ENCODE results near the gene ATP6V1F.

The ATP6V1F gene

DNA sequence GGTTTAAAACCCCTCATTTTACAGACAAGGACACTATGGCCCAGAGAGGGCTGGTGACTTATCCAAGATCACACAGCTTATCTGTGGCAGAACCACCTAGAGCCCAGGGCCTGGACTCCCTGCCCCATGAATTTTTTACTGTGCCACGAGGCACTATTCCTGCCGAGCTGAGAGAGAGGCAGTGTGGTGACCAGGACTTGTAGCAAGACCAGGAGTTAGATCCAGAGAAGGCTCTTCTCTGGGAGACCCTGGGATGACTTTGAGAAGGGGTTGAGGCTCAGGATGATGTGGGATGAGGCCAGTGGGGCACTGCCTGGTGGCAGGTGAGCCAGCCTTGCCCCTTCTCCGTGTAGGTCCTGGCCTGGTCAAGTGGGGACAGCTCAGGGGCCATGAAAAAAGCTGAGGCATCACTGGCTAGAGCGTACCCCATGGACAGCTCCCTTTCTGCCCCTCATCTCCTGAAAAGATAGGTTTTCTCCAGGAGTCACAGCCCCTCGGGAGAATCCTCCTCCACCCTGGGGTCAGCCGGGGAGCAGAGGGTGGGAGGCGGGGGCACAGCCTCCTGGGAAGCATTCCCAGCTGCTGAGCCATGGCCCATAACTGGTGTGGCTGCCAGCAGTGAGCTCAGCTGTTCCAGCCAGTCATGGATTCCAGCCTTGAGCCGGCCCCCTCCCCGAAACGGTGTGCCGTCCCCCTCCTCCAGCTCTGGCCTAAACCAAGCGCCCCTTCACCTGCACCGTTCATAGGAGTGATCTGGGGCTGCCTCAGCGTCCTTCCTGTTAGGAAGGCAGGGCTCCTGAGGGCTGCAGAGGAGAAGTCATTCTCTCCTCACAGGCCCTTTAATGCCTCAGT, 26.6 kb upstream of the ATP6V1F start:
- no peak for DNase-seq

DNA sequence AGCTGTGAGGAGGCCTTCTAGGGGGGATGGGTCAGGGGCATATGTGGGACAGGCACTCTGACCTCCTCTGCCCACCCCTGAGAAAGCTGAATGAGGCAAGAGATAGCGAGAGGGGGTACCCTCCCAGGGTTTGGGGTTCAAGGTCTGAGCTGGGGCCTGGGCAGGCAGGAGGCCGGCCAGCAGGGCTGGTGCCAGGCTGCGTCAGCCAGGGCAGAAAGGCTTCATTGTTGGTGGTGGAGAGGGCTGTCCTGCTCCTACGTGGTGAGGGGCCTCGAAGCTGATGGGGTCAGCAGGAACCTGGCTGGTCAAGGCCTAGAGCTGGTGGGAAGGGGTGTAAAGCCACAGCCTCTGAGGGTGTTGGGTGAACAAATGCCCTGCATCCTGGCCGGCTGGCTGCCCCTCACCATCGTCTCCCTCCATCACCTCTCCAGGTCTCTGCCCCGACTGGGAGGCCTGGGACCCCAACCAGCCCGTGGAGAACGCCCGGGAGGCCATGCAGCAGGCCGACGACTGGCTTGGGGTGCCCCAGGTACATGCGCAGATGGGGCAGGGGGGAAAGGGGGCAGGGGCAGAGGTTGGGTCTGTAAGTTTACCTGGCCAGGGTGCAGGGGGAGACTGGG, 25.8 kb upstream of the ATP6V1F start:
- DNase-seq = no peak

DNA sequence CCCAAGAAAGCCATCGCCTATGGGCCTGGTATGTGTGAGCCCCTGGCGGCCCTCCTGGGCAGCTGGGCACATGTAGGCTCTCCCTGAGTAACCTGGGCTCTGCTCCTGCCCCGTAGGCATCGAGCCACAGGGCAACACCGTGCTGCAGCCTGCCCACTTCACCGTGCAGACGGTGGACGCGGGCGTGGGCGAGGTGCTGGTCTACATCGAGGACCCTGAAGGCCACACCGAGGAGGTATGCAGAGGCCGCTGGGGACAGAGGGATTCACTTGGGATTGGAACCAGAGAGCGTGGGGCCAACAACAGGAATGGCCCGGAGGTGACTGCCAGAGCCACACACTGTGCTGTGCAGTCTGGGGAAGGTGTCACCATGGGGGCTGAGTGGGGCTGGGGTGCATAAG, 25.1 kb upstream of the ATP6V1F start:
- DNase-seq = no peak

DNA sequence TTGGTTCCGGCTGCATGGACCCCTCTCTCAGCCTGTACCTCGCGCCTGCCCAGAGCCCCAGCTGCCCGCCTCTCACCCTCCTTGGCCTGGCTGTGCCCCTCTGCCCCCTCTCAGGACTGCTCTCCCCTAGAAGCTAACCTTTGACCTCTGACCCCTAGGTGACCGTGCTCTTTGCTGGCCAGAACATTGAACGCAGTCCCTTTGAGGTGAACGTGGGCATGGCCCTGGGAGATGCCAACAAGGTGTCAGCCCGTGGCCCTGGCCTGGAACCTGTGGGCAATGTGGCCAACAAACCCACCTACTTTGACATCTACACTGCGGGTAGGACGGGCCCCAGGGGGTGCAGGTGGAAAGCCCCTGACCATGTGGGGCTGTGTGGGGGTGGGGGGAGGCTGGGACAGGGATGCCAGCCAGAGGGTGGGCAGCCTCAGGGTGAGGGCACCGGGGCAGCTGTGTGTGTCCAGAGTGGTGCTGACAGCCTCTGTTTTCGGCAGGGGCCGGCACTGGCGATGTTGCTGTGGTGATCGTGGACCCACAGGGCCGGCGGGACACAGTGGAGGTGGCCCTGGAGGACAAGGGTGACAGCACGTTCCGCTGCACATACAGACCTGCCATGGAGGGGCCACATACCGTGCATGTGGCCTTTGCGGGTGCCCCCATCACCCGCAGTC, 24.4 kb upstream of the ATP6V1F start:
- no peak for DNase-seq

DNA sequence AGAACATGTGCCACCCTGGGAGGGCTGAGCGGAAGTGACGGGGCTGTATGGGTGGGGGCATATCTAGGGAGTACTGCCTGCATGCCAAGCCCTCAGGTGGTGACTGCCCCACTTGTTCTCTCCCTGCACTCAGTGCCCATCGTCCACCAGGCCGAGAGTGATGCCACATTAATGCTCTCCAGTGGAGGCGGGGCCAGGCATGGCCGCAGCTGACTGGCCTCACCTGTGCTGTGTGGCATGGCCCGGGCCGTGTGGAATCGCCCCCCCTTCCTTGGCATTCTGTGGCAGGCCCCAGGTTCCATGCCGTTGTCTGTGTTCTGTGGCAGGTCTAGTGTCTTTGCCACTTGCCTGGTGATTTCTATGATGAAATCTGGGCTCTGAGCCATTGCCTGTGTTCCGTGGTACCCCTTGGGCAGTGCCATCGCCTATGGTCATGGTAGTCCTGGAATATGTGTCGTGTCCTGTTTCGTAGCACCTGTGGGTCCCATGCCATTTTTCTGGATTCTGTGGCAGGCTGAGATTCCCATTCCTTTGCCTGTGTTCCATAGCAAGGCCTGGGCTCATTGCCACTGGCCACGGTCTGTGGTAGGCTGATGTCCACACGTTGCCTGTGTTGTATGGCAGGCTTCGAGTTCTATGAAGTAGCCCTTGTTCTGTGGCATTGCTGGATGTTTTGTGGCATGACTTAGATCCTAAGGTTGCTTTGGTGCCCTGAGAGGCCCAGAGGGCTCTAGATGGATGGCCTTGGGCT, 23.5 kb upstream of the ATP6V1F start:
- DNase-seq = no peak

DNA sequence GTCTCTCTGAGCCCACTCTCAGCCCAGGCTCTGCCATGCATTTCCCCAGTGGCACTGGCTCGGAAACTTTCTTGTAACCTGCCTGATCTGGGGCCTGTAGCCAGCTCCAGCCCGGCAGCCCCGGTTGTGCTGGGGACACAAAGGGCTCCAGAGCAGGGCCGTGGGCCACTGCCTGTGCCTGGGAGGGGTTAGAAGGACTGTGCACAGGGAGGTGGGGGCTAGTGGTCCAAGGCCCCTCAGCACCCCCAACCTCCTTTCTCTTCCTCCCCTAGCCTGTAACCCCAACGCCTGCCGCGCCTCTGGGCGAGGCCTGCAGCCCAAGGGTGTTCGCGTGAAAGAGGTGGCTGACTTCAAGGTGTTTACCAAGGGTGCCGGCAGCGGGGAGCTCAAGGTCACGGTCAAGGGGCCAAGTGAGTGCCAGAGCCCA, 22.9 kb upstream of the ATP6V1F start:
- DNase-seq = no peak

DNA sequence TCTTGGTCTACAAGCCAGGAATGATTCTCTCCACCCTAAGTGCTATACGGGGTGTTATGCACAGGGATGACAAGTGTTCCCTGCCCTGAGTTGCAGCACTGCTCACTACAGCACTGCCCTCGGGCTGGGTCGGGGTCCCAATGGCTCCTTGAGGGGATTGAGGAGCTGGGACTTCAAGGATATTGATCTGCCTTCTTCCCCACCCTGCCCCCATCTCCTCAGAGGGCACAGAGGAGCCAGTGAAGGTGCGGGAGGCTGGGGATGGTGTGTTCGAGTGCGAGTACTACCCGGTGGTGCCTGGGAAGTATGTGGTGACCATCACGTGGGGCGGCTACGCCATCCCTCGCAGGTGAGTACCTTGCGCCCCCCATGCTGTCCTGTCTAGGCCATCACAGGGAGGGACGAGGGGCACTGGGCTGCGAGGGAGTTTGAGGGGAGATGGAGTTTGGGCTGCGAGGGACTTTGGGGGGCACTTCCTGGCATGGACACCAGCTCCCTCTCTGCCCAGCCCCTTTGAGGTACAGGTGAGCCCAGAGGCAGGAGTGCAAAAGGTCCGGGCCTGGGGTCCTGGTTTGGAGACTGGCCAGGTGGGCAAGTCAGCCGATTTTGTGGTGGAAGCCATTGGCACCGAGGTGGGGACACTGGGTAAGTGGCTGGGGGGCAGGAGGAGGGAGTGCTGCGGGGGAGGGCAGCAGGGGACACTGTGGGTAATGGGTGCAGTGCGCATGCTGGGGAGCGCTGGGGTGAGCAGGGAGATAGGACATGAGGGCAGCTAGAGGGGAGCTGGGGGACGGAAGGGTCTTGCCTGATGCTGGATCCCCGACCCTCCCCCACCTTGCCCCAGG, 22.1 kb upstream of the ATP6V1F start:
- DNase-seq = no peak

DNA sequence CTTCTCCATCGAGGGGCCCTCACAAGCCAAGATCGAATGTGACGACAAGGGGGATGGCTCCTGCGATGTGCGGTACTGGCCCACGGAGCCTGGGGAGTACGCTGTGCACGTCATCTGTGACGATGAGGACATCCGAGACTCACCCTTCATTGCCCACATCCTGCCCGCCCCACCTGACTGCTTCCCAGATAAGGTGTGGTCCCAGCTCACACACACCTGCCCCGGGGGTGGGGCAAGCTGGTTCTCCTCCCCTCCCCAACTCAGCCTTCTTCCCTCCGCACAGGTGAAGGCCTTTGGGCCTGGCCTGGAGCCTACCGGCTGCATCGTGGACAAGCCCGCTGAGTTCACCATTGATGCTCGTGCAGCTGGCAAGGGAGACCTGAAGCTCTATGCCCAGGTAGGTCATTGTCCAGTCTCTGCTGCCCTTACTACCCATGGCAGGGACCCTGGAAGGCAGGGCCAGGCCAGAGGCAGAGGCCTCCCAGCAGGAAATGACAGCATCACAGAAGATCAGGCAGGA, 21.4 kb upstream of the ATP6V1F start:
- DNase-seq = no peak

DNA sequence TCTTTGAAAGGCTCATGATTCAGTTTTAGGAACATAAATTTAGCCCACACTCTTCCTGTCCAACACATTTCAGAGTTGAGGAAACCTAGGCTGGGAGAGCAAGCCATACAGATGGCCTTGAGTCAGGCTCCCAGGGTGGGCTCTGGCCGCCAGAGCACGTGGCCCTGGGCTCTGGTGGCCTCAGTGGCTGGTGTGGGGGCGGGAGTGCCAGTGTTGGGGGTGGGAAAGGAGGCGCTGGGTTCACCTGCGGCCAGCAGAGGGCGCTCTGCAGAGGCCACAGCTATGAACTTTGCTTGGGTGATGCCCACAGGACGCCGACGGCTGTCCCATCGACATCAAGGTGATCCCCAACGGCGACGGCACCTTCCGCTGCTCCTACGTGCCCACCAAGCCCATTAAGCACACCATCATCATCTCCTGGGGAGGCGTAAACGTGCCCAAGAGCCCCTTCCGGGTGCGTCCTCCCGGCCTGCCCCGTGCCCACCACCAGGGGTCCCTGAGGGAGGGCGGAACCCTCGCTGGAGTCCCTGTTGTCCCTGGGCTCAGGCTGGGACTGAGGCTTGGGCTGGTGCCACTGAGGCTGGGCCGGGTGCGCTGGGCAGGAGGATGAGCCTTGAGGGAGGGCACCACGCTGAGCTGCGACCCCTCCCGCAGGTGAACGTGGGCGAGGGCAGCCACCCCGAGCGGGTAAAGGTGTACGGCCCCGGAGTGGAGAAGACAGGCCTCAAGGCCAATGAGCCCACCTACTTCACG, 20.6 kb upstream of the ATP6V1F start:
- DNase-seq = no peak

DNA sequence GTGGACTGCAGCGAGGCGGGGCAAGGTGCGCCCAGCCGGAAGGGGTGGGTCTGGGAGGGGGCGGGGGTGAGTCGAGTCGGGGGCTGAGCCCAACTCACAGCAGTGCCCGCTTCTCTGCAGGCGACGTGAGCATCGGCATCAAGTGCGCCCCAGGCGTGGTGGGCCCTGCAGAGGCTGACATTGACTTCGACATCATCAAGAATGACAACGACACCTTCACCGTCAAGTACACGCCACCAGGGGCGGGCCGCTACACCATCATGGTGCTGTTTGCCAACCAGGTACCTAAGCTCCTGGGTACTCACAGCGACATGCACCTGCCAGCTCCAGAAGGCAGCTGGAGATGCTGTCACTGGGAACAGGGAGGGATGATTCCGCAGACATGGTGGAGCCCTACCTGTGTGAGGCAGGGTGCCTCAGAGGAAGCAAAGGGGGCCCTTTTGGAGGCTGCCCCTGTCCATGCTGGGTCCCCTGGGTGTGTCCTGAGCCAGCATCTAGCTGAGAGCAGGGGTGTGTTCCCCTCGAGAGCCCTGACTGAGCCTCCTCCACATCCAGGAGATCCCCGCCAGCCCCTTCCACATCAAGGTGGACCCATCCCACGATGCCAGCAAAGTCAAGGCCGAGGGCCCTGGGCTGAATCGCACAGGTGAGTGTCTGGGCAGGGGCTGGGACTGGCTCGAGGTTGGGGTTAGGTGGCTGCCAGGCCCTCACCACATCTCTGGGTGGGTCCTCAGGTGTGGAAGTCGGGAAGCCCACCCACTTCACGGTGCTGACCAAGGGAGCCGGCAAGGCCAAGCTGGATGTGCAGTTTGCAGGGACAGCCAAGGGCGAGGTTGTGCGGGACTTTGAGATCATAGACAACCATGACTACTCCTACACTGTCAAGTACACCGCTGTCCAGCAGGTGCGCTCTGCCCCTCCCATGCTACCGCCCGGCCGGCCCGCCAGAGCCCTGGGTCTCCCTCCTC, 19.7 kb upstream of the ATP6V1F start:
- DNase-seq = no peak

DNA sequence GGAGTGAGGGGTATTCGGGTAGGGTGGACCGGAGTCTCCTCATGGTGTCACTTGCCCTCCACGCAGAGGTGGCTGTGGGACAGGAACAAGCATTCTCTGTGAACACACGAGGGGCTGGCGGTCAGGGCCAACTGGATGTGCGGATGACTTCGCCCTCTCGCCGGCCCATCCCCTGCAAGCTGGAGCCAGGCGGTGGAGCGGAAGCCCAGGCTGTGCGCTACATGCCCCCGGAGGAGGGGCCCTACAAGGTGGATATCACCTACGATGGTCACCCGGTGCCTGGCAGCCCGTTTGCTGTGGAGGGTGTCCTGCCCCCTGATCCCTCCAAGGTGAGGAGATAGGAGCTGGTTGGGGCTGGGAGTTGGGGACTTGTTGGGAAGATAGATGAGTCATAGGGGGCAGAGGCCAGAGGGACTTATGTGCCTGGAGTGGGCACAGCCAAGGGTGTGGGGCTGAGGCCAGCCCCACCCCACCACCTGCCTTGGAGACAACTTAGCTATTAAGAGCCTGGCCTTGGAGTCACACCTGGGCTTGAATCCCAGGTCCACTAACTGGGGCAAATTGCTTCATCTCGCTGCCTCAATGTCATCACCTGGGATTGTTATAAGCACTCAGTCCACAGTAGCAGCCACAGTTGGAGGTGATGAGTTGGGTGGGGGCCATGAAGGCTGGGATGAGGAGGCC, 18.6 kb upstream of the ATP6V1F start:
- DNase-seq = no peak

DNA sequence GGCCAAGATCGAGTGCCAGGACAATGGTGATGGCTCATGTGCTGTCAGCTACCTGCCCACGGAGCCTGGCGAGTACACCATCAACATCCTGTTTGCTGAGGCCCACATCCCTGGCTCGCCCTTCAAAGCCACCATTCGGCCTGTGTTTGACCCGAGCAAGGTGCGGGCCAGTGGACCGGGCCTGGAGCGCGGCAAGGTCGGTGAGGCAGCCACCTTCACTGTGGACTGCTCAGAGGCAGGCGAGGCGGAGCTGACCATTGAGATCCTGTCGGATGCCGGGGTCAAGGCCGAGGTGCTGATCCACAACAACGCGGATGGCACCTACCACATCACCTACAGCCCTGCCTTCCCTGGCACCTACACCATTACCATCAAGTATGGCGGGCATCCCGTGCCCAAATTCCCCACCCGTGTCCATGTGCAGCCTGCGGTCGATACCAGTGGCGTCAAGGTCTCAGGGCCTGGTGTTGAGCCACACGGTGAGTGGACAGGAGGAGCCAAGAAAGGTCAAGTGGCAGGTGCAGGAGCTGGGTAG, 17.8 kb upstream of the ATP6V1F start:
- DNase-seq = no peak

DNA sequence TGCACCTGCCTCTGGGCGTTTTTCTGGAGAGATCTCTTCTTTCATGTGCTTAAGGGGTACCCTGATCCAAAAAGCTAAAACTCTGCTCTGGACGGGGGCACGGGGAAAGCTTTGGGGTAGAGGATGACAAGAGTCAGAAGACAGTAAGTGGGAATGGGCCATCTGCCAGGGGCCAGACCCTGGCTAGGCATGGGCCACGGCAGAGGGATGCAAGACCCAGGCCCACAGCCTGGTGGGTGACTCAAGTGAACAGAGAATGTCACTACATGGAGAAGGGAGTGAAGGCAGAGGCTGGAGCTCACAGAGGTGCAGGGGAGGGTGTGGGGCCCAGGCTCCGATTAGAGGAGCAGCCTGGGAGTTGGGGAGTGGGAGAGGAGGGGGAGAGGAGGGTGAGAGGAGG, 17.2 kb upstream of the ATP6V1F start:
- no peak for DNase-seq

DNA sequence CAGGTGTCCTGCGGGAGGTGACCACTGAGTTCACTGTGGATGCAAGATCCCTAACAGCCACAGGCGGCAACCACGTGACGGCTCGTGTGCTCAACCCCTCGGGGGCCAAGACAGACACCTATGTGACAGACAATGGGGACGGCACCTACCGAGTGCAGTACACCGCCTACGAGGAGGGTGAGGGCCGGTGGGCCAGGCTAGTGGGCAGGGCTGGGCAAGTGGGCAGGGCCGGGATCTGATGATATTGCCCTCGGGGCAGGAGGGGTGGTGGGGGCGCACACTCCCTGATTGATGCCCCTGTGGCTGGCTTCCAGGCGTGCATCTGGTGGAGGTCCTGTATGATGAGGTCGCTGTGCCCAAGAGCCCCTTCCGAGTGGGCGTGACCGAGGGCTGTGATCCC, 16.7 kb upstream of the ATP6V1F start:
- no peak for DNase-seq

DNA sequence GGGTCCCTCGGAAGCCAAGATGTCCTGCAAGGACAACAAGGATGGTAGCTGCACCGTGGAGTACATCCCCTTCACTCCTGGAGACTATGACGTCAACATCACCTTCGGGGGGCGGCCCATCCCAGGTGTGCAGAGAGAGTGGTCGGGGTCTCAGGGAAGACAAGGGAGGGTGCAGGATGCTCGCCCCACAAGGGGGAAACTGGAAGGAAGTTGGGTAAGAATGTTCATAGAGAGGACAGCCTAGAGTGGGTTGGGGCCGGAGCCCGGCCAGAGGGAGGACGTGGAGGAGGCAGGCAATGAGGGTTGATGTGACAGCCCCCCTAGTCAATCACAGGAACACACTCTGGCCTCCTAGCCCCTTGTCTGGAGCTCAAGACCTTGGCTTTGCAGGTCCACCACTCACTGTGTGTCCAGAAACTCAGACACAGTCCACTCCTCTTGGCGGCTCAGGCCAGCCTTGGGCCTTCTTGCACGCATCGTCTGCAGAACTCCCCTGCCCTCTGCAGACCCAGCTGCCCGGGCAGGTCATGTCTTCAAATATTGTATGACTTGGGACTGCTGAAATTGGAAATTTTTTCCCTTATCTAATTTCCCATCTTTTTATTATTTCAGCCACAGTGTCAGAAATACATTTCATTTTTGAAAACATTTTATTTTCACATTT, 15.7 kb upstream of the ATP6V1F start:
- DNase-seq = no peak

DNA sequence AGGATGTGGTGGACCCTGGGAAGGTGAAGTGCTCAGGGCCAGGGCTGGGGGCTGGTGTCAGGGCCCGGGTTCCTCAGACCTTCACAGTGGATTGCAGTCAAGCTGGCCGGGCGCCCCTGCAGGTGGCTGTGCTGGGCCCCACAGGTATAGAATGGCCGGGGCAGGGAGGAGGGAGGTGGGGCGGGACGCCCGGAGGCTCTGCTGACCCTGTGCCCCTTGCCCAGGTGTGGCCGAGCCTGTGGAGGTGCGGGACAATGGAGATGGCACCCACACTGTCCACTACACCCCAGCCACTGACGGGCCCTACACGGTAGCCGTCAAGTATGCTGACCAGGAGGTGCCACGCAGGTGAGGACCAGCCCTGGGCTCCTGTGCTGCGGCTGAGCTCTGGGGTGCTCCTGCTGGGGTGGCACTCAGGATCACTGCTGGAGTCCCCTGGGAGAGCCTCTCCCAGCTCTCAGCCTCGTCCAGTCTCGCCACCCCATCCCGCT, 14.9 kb upstream of the ATP6V1F start:
- no peak for DNase-seq

DNA sequence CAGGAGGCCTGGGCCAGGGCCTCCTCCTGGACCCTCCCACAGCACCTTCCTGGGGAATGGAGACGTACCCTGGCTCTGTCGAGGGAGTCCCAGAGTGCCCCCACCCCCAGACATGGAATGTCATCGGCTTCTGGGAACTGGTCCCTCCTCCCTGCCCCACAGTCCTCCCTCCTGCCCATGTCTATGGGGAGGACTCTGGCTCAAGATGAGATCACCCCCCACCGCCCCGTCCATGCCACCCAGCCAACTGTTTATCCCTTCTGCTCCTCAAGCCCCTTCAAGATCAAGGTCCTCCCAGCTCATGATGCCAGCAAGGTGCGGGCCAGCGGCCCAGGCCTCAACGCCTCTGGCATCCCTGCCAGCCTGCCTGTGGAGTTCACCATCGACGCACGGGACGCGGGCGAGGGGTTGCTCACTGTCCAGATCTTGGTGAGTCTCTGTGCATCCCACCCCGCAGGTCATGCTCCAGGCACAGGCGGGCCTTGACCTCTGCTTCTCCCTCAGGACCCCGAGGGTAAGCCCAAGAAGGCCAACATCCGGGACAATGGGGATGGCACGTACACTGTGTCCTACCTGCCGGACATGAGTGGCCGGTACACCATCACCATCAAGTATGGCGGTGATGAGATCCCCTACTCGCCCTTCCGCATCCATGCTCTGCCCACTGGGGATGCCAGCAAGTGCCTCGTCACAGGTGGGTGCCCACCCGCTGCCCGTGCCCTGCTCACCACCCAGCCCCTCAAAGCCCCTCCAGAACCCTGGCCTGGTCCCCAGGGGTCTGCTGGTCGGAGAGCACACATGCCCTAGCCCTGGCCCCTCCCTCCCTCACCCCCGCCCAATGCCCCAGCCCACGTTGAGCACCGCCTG, 14.1 kb upstream of the ATP6V1F start:
- no peak for DNase-seq

DNA sequence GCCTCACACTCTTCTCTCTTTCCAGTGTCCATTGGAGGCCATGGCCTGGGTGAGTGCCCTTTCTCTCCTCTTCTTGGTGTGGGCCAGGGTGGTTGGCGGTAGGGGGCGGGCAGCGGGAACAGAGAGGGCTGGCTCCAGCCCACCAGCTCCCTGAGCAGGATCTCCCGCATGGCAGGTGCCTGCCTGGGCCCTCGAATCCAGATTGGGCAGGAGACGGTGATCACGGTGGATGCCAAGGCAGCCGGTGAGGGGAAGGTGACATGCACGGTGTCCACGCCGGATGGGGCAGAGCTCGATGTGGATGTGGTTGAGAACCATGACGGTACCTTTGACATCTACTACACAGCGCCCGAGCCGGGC, 13.5 kb upstream of the ATP6V1F start:
- DNase-seq = no peak
